Neural progenitor cell (in vitro differentiated cells): ENCODE data around the gene TTC38.

Source experiments
- CTCF ChIP-seq: fragments of 200-600 bp; sonication (generic); IDR thresholded peaks from 2 replicates; pipeline ENCODE4 v1.5.1; 2017; ENCODE audit warnings: antibody characterized with exemption, mild to moderate bottlenecking
- EZH2phosphoT487 ChIP-seq: fragments of 200-600 bp; sonication (generic); IDR thresholded peaks from 2 replicates; pipeline ENCODE4 v1.6.1; 2017; ENCODE audit warnings: antibody characterized with exemption

- TF ChIP-seq CTCF (no peak), EZH2phosphoT487 (no peak)
Observed at GRCh38 chr22:46288846-46289243, 21.0 kb downstream of the TTC38 start.
